Osteoblast (primary cell): ENCODE measurements around the gene AR. TPM values are rescaled to one million over a fixed set of nuclear protein-coding genes. Genes with fewer than 3 reads are reported as not detected.

Source experiments
- DNase-seq: peaks from one replicate; pipeline ENCODE4 v3.0.0; 2011; ENCODE audit warnings: low spot score, mixed read lengths; ENCODE audit not compliant: insufficient read length; ENCODE audit errors: missing footprints
- H2AFZ ChIP-seq: 2 replicates; pipeline ENCODE4 v1.6.0; 2011; ENCODE audit warnings: mild to moderate bottlenecking, low read length
- H3K27ac ChIP-seq: 2 replicates; pipeline ENCODE4 v1.5.1; 2011; ENCODE audit warnings: mild to moderate bottlenecking, low read depth, low read length, moderate library complexity
- H3K27me3 ChIP-seq: 2 replicates; pipeline ENCODE4 v1.6.0; 2012; ENCODE audit warnings: mild to moderate bottlenecking, control low read depth, inconsistent platforms, low read length, moderate library complexity; ENCODE audit not compliant: insufficient read depth
- H3K36me3 ChIP-seq: 2 replicates; pipeline ENCODE4 v1.5.1; 2011; ENCODE audit warnings: mild to moderate bottlenecking, low read length, control low read depth, moderate library complexity; ENCODE audit not compliant: insufficient read depth
- H3K4me1 ChIP-seq: 2 replicates; pipeline ENCODE4 v1.5.1; 2011; ENCODE audit warnings: mild to moderate bottlenecking, low read length, control low read depth, moderate library complexity; ENCODE audit not compliant: insufficient read depth
- H3K4me2 ChIP-seq: 2 replicates; pipeline ENCODE4 v1.6.0; 2011; ENCODE audit warnings: mild to moderate bottlenecking, low read length; ENCODE audit not compliant: insufficient read depth
- H3K4me3 ChIP-seq: fragments of 200-600 bp; sonication (generic); 3 replicates; pipeline ENCODE4 v1.5.1; 2012; ENCODE audit warnings: mild to moderate bottlenecking, low read length, inconsistent platforms; ENCODE audit not compliant: insufficient read depth
- H3K79me2 ChIP-seq: 2 replicates; pipeline ENCODE4 v1.6.0; 2012; ENCODE audit warnings: mild to moderate bottlenecking, low read length, control low read depth, inconsistent platforms; ENCODE audit not compliant: insufficient read depth
- H3K9me3 ChIP-seq: 2 replicates; pipeline ENCODE4 v1.5.1; 2011; ENCODE audit warnings: low read depth, low read length, control low read depth
- H4K20me1 ChIP-seq: 2 replicates; pipeline ENCODE4 v1.6.0; 2012; ENCODE audit warnings: mild to moderate bottlenecking, low read length, control low read depth; ENCODE audit not compliant: insufficient read depth
- total RNA-seq: library from RNA; depleted of rRNA; stranded (reverse); fragments of >200 nt; gene quantifications from 2 replicates; pipeline ENCODE4 v1.2.3, GENCODE V29; 2012
- TF ChIP-seq, protein P1 (sequence below): IDR thresholded peaks from 2 replicates; pipeline ENCODE4 v1.5.1; 2011; ENCODE audit warnings: mild to moderate bottlenecking, low read depth, low read length, moderate library complexity; ENCODE audit errors: extremely low read depth

The AR gene
- total RNA-seq, 1 donor: 4.7 TPM

GRCh38 chrX:67734111-67734753 lies 190.4 kb downstream of the AR start:
- TF ChIP-seq, protein P1, sequence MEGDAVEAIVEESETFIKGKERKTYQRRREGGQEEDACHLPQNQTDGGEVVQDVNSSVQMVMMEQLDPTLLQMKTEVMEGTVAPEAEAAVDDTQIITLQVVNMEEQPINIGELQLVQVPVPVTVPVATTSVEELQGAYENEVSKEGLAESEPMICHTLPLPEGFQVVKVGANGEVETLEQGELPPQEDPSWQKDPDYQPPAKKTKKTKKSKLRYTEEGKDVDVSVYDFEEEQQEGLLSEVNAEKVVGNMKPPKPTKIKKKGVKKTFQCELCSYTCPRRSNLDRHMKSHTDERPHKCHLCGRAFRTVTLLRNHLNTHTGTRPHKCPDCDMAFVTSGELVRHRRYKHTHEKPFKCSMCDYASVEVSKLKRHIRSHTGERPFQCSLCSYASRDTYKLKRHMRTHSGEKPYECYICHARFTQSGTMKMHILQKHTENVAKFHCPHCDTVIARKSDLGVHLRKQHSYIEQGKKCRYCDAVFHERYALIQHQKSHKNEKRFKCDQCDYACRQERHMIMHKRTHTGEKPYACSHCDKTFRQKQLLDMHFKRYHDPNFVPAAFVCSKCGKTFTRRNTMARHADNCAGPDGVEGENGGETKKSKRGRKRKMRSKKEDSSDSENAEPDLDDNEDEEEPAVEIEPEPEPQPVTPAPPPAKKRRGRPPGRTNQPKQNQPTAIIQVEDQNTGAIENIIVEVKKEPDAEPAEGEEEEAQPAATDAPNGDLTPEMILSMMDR: no peak
- Histone ChIP-seq H3K27ac (no peak overlapping the region), H3K27me3 (no peaks in the 10 kb centered on the region)

GRCh38 chrX:67749536-67749935 lies 205.7 kb downstream of the AR start:
- no peak overlapping the region for H3K4me2 ChIP-seq
- no peaks in the 10 kb centered on the region for H4K20me1 ChIP-seq
- no peaks in the 10 kb centered on the region for H3K27me3 ChIP-seq
- H3K36me3 ChIP-seq: no peaks in the 10 kb centered on the region
- H3K27ac ChIP-seq: no peak overlapping the region
- no peak overlapping the region for H2AFZ ChIP-seq
- DNase-seq: no peak
- no peaks in the 10 kb centered on the region for H3K4me1 ChIP-seq
- no peaks in the 10 kb centered on the region for H3K79me2 ChIP-seq
- TF ChIP-seq, protein P1: no peak
- H3K9me3 ChIP-seq: no peaks in the 10 kb centered on the region
- no peak overlapping the region for H3K4me3 ChIP-seq

More at GRCh38 chrX:67734111-67734753, 190.4 kb downstream of the AR start:
- Histone ChIP-seq H3K4me3 (no peak overlapping the region), H3K79me2 (no peaks in the 10 kb centered on the region), H3K9me3 (no peaks in the 10 kb centered on the region), H3K36me3 (no peaks in the 10 kb centered on the region), H4K20me1 (no peaks in the 10 kb centered on the region), H2AFZ (no peak overlapping the region), H3K4me1 (no peaks in the 10 kb centered on the region), H3K4me2 (no peak overlapping the region)
- no peak for DNase-seq

- TF ChIP-seq, protein P1: no peak
- DNase-seq: no peak
- H3K9me3 ChIP-seq: no peaks in the 10 kb centered on the region
- H3K4me1 ChIP-seq: no peaks in the 10 kb centered on the region
- no peak overlapping the region for H3K27ac ChIP-seq
- no peaks in the 10 kb centered on the region for H3K79me2 ChIP-seq
- H2AFZ ChIP-seq: no peak overlapping the region
- H3K27me3 ChIP-seq: no peaks in the 10 kb centered on the region
- no peaks in the 10 kb centered on the region for H3K36me3 ChIP-seq
- H3K4me3 ChIP-seq: no peak overlapping the region
- no peaks in the 10 kb centered on the region for H4K20me1 ChIP-seq
- H3K4me2 ChIP-seq: no peak overlapping the region
Observed at GRCh38 chrX:67750694-67751093, 206.9 kb downstream of the AR start.

- Histone ChIP-seq H3K79me2 (no peaks in the 10 kb centered on the region), H3K4me2 (no peak overlapping the region), H3K9me3 (no peaks in the 10 kb centered on the region), H4K20me1 (no peaks in the 10 kb centered on the region), H3K27me3 (no peaks in the 10 kb centered on the region), H3K27ac (no peak overlapping the region), H3K36me3 (no peaks in the 10 kb centered on the region), H3K4me1 (no peaks in the 10 kb centered on the region), H3K4me3 (no peak overlapping the region), H2AFZ (no peak overlapping the region)
- TF ChIP-seq, protein P1: no peak
- no peak for DNase-seq
Observed at GRCh38 chrX:67759018-67759417, 215.2 kb downstream of the AR start.
